M059J (cell line): ENCODE results near the gene PDE5A. TPM values are rescaled to one million over a fixed set of nuclear protein-coding genes. Genes with fewer than 3 reads are reported as not detected.
"Not testable (repeated sequence)": the region's sequence is repeated elsewhere in the genome, so short reads cannot be mapped to it uniquely, and the experiment has no call there.

Experiments used
- DNase-seq: peaks from one replicate; pipeline ENCODE4 v3.0.0-alpha.2; 2012; ENCODE audit warnings: low read depth
- total RNA-seq: library from RNA; depleted of rRNA; stranded (reverse); fragments of >200 nt; shearing (Covaris generic); gene quantifications from 2 replicates; pipeline ENCODE4 v1.2.3, GENCODE V29; 2014; rRNA removed

Gene PDE5A
- 42.0 and 51.5 TPM in 2 replicates for total RNA-seq

- DNase-seq: peak; percentile 85
Measured at GRCh38 chr4:119628281-119629141, at the start of gene PDE5A. PDE5A (minus strand) TSS chr4:119628804; CDS start chr4:119628671, 133 bp downstream.

DNA sequence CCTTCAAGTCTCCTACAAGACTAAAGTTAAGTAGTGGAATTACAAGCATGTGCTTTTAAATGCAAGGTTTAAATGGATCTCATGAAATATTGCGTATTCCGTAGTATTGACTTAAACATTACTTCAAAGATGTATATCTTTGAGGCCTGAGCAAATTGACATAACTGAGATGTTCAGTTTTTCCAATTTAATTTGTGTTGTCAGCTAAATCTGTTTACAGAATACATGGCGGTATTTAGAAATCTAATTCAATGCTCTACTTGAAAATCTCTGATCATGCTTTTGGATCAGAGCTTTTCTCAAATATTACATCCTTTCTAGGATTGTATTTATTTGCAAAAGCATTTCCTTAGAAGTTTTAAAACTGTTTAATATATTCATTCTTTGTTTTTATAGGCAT lies 47.5 kb upstream of the PDE5A start:
- no peak for DNase-seq

DNA sequence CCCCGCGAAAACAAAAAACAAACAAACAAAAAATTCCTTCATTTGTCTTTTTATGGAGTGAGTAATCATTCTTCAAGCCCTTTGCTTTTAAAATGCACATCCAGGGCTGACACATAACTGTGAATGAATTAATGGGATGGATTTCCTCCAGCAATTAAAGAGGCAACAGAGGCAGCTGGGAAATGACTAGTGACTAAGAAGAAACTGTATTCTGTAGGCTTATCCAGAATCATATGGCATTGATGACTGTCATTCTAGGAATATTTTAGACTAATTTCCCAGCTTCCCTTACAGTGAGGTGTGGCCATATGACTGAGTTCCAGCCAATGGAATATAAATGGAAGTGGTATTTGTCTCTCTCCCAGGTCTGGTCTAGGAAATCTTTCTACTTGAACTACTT lies 46.8 kb upstream of the PDE5A start:
- no peak for DNase-seq

DNA sequence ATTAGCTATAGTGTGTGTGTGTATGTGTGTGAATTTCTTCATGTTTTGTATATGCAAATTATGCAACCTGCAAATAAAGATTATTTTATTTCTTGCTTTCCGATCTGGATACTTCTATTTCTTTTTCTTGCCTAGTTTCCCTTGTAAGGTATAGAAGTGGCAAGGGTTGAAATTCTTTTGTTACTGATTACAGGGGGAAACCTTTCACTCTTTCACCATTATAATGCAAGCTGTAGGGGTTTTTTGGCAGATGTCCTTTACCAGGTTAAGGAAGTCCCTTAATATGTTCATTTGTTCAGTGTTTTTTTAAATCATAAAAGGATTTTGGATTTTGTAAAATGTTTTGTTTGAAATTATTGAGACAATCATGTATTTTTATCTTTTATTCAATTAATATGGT lies 44.3 kb upstream of the PDE5A start:
- DNase-seq: no peak

GRCh38 chr4:119672086-119672485 lies 43.5 kb upstream of the PDE5A start:
- peak; percentile 37 for DNase-seq

DNA sequence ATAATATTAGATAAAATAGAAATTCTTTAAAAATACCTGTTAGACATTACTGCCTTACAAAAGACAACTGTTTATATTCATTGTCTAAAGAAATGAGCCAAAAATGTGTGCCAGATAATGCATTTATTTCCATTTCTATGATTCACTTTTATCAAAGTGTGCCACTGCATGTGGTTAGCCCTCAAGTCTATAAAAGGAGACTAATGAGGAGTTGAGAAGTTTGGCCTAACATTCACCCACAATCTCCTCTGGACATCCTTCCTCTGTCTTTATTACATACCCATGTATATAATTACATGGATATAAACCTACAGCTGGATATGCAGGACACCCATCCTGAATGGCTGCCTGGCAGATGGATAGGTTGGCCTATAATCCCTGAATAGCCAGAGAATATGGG lies 42.6 kb upstream of the PDE5A start:
- peak; percentile 50 for DNase-seq

DNA sequence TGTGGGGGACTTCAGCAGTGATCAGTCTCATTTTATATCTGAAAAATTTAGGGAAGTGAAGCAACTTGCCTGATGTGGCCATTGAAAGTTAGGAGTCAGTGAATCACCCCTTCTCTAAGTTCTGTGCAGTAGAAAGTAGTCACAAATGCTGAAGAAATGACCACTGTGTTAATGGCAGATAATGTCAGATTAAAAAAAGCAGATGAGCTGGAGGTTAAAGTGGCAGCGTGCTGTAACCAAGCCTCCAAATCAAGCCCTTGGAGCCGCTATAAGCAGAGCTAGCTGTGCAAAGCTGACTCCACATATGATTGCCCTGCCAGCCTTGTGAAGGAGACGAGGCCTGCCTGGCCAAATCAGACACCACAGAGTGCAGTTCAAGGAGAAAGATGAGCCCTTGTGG lies 39.2 kb upstream of the PDE5A start:
- DNase-seq: no peak

DNA sequence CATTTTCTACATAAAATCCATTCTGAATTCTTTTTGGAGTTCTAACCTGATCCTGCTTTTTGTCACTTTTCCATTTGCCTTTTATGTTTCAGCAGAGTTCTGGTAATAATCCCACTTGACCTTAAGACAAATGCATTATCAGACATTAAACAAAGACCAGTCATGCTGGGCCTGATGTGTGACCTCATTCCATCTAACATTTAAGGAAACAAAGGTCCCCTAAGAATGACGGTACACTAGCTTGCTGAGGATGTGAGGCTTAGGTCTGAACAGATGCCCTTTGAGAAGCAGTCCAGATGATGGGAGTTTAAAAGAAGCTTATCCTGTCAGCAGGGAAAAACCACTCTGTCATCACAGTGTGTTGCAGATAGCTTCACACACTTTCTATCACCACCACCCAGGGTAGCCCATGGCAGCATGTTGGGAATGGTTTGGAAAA lies 38.1 kb upstream of the PDE5A start:
- DNase-seq: no peak

- DNase-seq: no peak
Measured at GRCh38 chr4:119665752-119666151, 37.1 kb upstream of the PDE5A start.

DNA sequence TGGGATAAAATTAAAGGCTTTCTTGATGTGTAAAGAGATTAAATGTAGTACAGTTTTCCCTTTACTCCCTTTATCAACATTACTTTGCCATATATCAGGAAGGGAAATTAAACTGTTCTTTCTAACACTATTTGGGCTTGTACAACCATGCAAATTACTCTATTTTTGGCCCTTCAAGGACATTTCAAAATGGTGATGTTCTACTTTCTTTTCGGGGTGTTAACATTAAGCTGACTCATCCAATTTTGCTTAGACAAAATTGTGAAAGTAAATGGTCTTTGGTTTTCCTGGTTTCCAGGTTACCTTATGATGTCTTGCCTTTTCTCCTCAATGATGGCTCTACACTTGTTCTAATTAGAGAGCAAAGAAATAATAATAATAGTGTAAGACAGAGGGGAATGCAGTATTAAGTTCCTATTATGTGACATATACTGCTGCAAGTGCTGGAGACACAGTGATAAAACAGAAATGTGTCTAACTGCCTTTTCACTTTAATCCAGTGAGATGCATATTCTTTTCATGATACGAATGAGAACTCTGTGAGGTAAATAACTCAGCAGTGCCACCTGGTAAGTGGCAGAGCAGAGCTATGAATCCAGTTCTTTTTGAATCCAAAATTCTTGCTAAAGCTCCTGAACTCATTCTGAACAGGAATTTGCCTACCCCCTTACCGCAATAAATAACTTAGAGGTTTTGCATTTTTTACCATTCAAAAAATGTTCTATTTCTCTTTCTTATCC lies 35.7 kb upstream of the PDE5A start:
- peak; percentile 51 for DNase-seq

GRCh38 chr4:119663160-119663788 lies 34.7 kb upstream of the PDE5A start:
- peak; percentile 48 for DNase-seq

DNA sequence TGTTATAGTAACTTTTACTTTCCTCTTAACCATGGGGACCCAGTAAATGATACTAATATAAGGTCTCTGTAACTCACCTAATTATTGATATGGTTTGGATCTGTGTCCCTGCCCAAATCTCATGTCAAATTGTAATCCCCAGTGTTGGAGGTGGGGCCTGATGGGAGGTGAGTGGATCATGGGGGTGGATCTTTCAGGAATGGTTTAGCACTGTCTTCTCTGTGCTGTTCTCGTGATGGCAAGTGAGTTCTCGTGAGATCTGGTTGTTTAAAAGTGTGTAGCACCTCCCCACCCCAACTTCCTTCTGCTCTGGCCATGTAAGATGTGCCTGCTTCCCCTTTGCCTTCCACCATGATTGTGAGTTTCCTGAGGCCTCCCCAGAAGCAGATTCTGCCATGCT lies 34.0 kb upstream of the PDE5A start:
- not testable (repeated sequence) for DNase-seq

- DNase-seq: no peak
Measured at GRCh38 chr4:119661231-119661630, 32.6 kb upstream of the PDE5A start.

- DNase-seq: peak; percentile 86
Measured at GRCh38 chr4:119659576-119659975, 31.0 kb upstream of the PDE5A start.

DNA sequence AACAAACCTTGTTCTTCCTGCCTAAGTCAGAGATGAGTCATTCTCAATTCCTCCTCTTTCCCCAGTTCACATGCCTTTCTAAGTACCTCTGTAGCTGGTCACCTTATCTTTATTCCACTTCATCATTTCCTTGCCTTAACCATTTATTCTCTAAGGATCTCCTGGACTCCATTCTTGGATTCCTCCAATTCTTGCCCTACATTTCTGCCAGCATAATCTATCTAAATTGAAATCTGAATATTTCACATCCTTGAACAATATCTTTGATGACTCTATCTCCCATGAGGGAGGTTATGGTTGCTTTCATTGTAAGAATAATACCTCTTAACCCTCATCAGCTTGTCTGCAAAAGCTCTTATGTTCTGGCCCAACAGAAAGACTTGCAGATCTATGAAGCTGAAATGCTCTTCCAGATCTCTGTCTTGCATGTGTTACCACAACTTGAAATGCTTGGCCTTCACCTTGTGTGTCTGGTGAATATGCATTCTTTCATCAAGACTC lies 28.6 kb upstream of the PDE5A start:
- peak; percentile 67 for DNase-seq

- no peak for DNase-seq
Measured at GRCh38 chr4:119656342-119656741, 27.7 kb upstream of the PDE5A start.

DNA sequence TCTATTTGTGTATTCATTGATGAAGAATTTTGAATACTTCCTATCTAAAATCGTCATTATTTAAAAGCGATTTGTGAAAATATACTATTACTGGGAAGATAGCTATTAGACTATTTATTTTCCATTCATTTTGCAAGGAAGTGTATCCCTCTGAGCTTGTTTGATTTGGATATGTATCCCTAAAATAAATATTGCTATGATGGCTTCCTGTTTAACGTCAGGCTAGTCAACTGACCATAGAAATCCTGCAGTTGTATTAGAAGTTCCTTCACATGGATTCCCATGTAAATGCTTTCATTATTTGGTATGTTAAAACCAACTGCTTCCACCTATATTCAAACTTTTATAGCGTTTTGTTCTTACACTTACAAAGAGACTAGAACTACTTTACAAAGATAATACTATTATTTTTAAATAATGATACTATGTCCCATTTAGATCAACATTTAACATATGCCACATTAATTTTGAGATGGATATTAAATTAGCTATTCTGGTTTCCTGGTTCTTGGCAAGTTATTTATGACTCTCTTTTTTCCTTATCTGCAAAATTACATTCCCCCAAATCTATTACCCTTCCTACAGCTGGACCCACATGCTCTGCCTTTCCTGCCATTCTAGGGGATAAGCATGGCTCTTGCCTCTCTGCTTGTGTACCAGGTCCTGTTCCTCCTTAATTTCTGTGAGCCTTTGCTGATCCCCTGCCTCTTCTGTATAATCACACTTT lies 26.7 kb upstream of the PDE5A start:
- no peak for DNase-seq

DNA sequence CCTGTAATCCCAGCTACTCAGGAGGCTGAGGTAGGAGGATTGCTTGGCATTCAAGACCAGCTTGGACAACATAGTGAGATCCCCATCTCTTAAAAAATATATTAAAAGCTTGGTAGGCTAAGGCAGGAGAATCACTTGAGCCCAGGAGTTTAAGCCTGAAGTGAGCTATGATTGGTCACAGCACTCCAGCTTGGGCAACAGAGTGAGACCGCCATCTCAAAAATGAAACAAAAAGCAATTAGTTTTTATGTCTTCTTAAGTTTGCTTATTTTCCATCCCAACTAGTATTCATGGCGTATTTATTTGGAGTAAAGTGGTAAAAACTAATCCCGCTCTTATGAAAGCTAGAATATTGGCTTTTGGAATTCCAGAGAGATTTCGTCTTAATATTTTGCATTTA lies 25.4 kb upstream of the PDE5A start:
- DNase-seq: no peak

DNA sequence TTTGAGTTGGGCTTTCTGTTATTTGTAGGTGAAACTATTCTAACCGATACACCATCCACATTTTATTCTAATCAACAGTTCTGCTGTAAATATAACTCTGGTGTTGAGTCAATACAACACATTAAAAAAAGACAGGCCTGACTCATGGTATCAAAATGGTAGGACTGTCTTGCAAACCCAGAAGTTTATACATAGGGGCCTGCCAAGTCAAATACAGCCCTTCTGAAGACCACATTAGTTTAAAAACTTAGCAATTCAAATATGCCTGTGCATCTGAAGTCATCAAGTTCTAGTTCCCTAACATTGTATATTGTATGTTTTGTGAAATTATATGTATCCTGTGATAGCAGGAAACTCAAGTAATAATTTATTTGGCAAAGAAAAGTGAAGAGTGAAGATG lies 24.4 kb upstream of the PDE5A start:
- peak; percentile 48 for DNase-seq

- no peak for DNase-seq
Measured at GRCh38 chr4:119648398-119648797, 19.8 kb upstream of the PDE5A start.

GRCh38 chr4:119647558-119647957 lies 19.0 kb upstream of the PDE5A start:
- no peak for DNase-seq
